Measurements from ENCODE around the gene PDE1A. TPM values are rescaled to one million over a fixed set of nuclear protein-coding genes. Genes with fewer than 3 reads are reported as not detected.
A peak's percentile ranks its signal among the peaks of the same experiment; 100 is the strongest.

PDE1A gene
- total and polyA plus RNA-seq, 4 donors: 0.64 to 5.2 (median 1.7) TPM

DNA sequence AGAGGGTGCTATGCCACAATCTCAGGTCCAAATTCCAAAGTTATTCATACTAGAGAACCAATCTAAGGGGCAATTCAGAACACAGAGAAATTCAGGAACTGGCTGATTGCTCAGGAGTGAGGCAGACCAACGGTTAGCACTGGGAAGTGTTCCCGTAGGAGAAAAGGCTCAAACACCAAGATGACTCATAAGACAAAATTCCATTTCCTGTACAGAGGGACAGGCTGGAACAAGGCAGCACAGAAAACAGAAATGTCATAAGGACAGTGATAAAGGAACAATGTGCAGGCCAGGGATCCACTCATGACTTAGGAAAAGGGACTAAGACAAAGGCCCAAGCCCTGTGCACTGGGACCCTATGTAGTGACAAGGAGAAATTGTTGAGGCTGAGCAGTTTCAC, 54.2 kb downstream of the PDE1A start:
- Histone ChIP-seq H3K9ac (ENCODE audit: low read depth in 1 of 2, low read length in 2 of 2) (no peak overlapping the region), H3K27ac (ENCODE audit: low read depth in 1 of 2, low read length in 2 of 2) (peak overlapping the region in 1 of 2 donors; percentile 18), H3K4me1 (ENCODE audit: control insufficient read depth in 4 of 4, insufficient read depth in 4 of 4, low read length in 3 of 4) (no peaks in the 10 kb centered on the region), H3K4me3 (ENCODE audit: low read depth in 1 of 3, low read length in 3 of 3) (no peak overlapping the region), H3K36me3 (ENCODE audit: control insufficient read depth in 4 of 4, insufficient read depth in 3 of 4, low read depth in 1 of 4, low read length in 3 of 4) (no peaks in the 10 kb centered on the region), H3K9me3 (ENCODE audit: control insufficient read depth in 4 of 4, low read length in 3 of 4) (peaks cover 0 to 3% (median 1%) of the 10 kb centered on the region in 4 donors), H3K27me3 (ENCODE audit: control insufficient read depth in 4 of 4, insufficient read depth in 4 of 4, low read length in 3 of 4) (peaks cover 0 to 8% (median 0%) of the 10 kb centered on the region in 4 donors)
- peak; percentile 69 to 80 for TF ChIP-seq JUND (IDR thresholded peaks at IDR 0.05)
- TF ChIP-seq, protein P1, sequence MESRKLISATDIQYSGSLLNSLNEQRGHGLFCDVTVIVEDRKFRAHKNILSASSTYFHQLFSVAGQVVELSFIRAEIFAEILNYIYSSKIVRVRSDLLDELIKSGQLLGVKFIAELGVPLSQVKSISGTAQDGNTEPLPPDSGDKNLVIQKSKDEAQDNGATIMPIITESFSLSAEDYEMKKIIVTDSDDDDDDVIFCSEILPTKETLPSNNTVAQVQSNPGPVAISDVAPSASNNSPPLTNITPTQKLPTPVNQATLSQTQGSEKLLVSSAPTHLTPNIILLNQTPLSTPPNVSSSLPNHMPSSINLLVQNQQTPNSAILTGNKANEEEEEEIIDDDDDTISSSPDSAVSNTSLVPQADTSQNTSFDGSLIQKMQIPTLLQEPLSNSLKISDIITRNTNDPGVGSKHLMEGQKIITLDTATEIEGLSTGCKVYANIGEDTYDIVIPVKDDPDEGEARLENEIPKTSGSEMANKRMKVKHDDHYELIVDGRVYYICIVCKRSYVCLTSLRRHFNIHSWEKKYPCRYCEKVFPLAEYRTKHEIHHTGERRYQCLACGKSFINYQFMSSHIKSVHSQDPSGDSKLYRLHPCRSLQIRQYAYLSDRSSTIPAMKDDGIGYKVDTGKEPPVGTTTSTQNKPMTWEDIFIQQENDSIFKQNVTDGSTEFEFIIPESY (IDR thresholded peaks at IDR 0.05): no peak
- 60% methylated on average over 2 of the region's 2 CpGs for WGBS
- DNase-seq (ENCODE audit: low spot score): no peak

DNA sequence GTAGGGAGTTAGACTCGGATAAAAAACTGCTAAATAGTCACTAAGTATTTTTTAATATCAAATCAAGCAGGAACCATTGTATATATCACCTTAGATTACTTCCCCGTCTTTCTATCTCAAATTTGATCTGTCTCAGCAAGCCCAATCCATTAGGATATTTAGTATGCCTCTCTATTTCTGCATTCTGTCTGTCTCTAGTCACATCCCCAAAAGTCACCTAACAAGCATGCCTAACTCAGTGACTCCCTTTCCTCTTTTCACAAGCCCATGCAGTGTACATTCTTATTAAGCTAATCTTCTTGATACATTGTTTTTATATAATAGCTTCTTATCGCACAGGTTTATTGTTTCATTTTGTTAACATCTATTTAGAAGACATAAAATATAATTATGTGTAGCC, 57.8 kb downstream of the PDE1A start:
- TF ChIP-seq GABPA (IDR thresholded peaks at IDR 0.05 in 1 of 2, conservative IDR thresholded peaks at IDR 0.05 in 1 of 2): no peak
- TF ChIP-seq RAD21 (IDR thresholded peaks at IDR 0.05): no peak
- TF ChIP-seq YY1 (IDR thresholded peaks at IDR 0.05): no peak
- TF ChIP-seq JUND (IDR thresholded peaks at IDR 0.05): no peak
- TF ChIP-seq TAF1 (conservative IDR thresholded peaks at IDR 0.05): no peak
- TF ChIP-seq EGR1 (IDR thresholded peaks at IDR 0.05; ENCODE audit: low read depth in 2 of 2): no peak
- H3K9ac ChIP-seq (ENCODE audit: low read depth in 1 of 2, low read length in 2 of 2): no peak overlapping the region
- peaks cover 0 to 8% (median 0%) of the 10 kb centered on the region in 4 donors for H3K27me3 ChIP-seq (ENCODE audit: control insufficient read depth in 4 of 4, insufficient read depth in 4 of 4, low read length in 3 of 4)
- no peak overlapping the region for H3K27ac ChIP-seq (ENCODE audit: low read depth in 1 of 2, low read length in 2 of 2)
- WGBS: 70% methylated on average over 3 of the region's 3 CpGs
- H3K36me3 ChIP-seq (ENCODE audit: control insufficient read depth in 4 of 4, insufficient read depth in 3 of 4, low read depth in 1 of 4, low read length in 3 of 4): no peaks in the 10 kb centered on the region
- no peaks in the 10 kb centered on the region for H3K9me3 ChIP-seq (ENCODE audit: control insufficient read depth in 4 of 4, low read length in 3 of 4)
- H3K4me3 ChIP-seq (ENCODE audit: low read depth in 1 of 3, low read length in 3 of 3): no peak overlapping the region
- DNase-seq (ENCODE audit: low spot score): no peak
- H3K4me1 ChIP-seq (ENCODE audit: control insufficient read depth in 4 of 4, insufficient read depth in 4 of 4, low read length in 3 of 4): no peaks in the 10 kb centered on the region

DNA sequence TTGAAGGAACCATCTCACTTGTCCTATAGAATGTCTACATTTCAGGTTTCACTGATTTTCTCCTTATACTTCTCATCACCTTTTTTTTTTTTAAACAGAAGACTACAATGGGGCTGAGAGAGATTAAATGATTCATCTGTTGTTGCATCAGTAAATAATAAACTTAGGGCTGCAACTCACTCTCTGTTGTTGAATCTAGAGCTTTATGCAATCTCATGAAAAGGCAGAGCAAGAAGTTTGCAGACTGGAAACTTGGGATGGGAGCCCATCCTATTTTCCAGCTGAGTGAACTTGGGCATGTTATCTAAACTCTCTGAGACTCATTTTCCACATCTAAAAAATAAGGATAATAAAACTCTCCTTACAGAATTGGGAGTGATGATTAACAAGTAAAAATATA, 58.4 kb downstream of the PDE1A start:
- no peak for DNase-seq (ENCODE audit: low spot score)
- TF ChIP-seq FOXA1 (IDR thresholded peaks at IDR 0.05) (no peak), RXRA (IDR thresholded peaks at IDR 0.05) (no peak)
- H3K4me3 ChIP-seq (ENCODE audit: low read depth in 1 of 3, low read length in 3 of 3): no peak overlapping the region
- H3K36me3 ChIP-seq (ENCODE audit: control insufficient read depth in 4 of 4, insufficient read depth in 3 of 4, low read depth in 1 of 4, low read length in 3 of 4): no peaks in the 10 kb centered on the region
- no peak overlapping the region for H3K9ac ChIP-seq (ENCODE audit: low read depth in 1 of 2, low read length in 2 of 2)
- H3K9me3 ChIP-seq (ENCODE audit: control insufficient read depth in 4 of 4, low read length in 3 of 4): no peaks in the 10 kb centered on the region
- H3K27me3 ChIP-seq (ENCODE audit: control insufficient read depth in 4 of 4, insufficient read depth in 4 of 4, low read length in 3 of 4): peaks cover 0 to 8% (median 0%) of the 10 kb centered on the region in 4 donors
- no peaks in the 10 kb centered on the region for H3K4me1 ChIP-seq (ENCODE audit: control insufficient read depth in 4 of 4, insufficient read depth in 4 of 4, low read length in 3 of 4)
- no peak overlapping the region for H3K27ac ChIP-seq (ENCODE audit: low read depth in 1 of 2, low read length in 2 of 2)

DNA sequence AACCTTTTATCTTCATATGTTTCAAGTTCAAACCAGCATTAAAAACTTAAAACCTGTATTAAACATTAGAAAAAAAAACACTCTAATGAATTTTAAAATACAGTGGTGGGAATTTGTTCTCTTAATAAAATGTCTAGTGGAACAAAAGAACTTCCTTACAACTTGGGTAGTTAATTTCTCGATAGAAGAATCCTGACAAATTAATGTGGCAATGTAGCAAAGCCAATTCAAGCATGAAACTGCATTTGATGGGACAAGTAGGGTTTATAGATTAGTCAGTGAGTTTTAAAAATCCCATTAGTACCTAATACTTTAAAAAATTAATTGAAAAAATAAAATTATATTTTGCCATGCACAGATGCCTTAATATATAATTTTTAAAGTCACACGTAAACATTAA, 59.4 kb downstream of the PDE1A start:
- no peak overlapping the region for H3K27ac ChIP-seq (ENCODE audit: low read depth in 1 of 2, low read length in 2 of 2)
- TF ChIP-seq TAF1 (conservative IDR thresholded peaks at IDR 0.05) (no peak), HNF4G (IDR thresholded peaks at IDR 0.05) (no peak), RAD21 (IDR thresholded peaks at IDR 0.05) (no peak), SP1 (IDR thresholded peaks at IDR 0.05) (no peak)
- TF ChIP-seq, protein P1 (IDR thresholded peaks at IDR 0.05): no peak
- DNase-seq (ENCODE audit: low spot score): no peak

More for the DNA sequence above, 59.4 kb downstream of the PDE1A start:
- Histone ChIP-seq H3K9ac (ENCODE audit: low read depth in 1 of 2, low read length in 2 of 2) (no peak overlapping the region), H3K9me3 (ENCODE audit: control insufficient read depth in 4 of 4, low read length in 3 of 4) (no peaks in the 10 kb centered on the region), H3K27me3 (ENCODE audit: control insufficient read depth in 4 of 4, insufficient read depth in 4 of 4, low read length in 3 of 4) (peaks cover 0 to 3% (median 0%) of the 10 kb centered on the region in 4 donors), H3K36me3 (ENCODE audit: control insufficient read depth in 4 of 4, insufficient read depth in 3 of 4, low read depth in 1 of 4, low read length in 3 of 4) (no peaks in the 10 kb centered on the region), H3K4me3 (ENCODE audit: low read depth in 1 of 3, low read length in 3 of 3) (no peak overlapping the region), H3K4me1 (ENCODE audit: control insufficient read depth in 4 of 4, insufficient read depth in 4 of 4, low read length in 3 of 4) (no peaks in the 10 kb centered on the region)
- 84% methylated on average over 2 of the region's 2 CpGs for WGBS
